Frontal cortex (tissue), 4 donors: ENCODE data around the gene EPB41L2. TPM values are rescaled to one million over a fixed set of nuclear protein-coding genes. Genes with fewer than 3 reads are reported as not detected.
"Not testable (repeated sequence)": the region's sequence is repeated elsewhere in the genome, so short reads cannot be mapped to it uniquely, and the experiment has no call there.

Experiments
- DNase-seq, 2 donors: peaks; one replicate each; pipeline ENCODE4 v3.0.0; 2012; ENCODE audit warnings: low spot score in 2 of 2
- FAIRE-seq: peaks from 2 replicates; lab custom pipeline; 2012; peaks lifted over from hg19 to GRCh38; lab: Jason Lieb, UNC
- total RNA-seq: library from RNA; depleted of rRNA; stranded (reverse); fragments of >200 nt; gene quantifications from one replicate; pipeline ENCODE4 v1.2.3, GENCODE V29; 2014
- donor health status: control.
- donor health status: control.
- donor health status: control.

EPB41L2 gene
- total RNA-seq, 1 donor from 2014 or later, result 30.2 TPM

DNA sequence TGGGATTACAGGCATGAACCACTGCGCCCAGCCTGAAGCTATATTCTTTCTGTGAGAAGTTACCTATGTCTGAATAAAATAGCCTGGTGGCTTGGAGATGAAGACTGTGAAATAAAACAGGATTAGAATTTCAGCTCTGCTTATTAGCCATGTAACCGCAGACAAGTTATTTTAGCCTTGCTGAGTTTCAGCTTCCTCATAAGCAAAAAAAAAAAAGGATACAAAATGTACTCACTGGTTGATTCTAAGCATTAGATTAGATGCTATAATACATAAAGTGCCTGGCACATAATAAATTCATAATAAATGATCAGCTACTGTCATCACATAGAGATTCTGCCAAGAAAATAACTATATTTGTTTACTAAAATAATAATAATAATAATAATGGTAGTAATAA is 98.8 kb downstream of the EPB41L2 start:
- DNase-seq, result no peak
- no peak for FAIRE-seq

DNA sequence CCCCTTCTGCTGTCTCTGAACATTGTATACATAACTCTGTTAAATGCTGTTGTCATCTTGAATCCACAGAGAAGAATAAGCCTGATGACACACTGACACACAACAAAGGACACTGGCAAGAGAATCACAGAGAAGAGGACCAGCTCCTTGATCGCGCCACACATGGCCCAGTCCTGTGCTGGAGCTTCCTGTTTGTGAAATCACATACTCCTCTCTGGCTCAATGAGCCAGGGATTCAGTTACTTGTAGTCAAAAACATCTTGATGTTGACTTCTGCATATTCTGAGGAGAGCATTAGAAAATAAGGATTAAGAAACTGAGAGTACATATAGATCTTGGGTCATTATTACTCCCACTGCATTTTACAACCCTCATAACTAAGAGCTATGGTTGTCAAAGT is 100.1 kb downstream of the EPB41L2 start:
- no peak for FAIRE-seq
- no peak for DNase-seq

DNA sequence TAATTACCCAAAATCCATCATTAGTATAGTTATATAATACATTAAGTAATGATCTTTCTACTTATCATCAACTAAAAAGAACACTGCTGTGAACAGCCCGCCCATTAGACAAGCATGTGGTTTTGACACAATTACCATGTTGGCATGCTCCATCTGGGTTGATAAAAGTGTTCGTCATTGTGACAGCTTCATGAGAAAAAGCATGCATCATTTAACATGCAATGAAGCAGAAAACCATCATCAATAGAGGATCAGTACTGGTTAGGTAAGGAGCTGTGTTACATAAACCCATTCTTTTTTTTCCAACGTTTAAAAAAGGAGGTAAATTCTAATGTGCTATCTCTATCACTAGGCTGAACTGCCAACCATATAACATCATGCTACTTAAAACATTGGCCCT is 101.9 kb downstream of the EPB41L2 start:
- DNase-seq (no peak), FAIRE-seq (no peak)

DNA sequence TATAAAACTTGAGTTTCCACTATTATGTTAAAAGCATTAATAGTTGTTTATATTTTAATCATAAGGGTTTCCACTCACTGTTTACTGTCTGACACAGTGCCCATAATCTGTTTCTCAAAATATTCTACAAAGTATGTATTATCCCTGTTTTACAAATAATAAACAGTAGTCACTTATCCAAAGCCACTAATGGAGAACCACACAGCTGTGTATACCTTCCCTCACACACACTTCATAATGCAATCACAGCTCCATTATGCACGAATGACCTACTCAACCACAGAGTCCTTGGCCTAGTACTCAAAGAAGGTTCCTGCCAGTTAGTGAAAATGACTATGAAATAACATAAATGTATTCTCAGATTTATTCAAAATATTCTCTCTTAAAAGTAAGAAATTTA is 103.1 kb downstream of the EPB41L2 start:
- FAIRE-seq (no peak), DNase-seq (no peak)

DNA sequence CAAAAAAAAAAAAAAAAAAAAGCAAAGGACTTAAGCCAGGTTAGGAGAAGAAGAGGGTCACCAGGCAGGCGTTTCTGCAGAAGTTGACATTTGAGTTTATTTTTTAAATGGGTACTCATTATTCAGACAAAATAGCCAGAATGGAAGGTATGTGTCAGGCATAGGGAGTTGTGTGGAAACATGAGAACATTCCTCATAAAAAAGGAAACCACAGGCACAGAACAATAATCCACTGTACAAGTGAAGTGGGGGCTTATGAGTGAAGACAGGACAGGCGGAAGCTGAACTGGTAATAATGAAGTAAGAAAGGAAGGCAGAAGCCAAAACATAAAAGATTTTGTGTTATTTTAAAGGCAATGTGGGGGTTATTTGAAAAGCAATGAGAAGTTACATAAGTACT is 104.6 kb downstream of the EPB41L2 start:
- no peak for FAIRE-seq
- DNase-seq, result no peak

DNA sequence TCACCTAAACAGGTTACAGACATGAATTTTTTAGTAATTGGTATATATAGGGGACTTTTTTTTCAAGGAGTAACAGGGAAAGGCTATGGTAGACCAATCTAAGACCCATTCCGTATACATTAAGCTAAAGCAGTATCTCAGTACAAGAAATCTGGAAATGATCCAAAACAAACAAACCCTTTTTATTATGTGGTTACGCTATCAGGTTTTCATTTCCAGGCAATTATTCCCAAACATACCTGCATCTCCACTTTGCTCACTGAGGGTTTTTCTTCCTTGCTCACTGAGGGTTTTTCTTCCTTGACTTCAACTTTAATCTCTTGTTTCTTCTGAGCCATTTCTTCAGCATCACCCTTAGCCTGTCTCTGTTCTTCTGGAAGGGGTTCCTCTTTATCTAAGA is 107.3 kb downstream of the EPB41L2 start:
- no peak for FAIRE-seq
- no peak for DNase-seq

DNA sequence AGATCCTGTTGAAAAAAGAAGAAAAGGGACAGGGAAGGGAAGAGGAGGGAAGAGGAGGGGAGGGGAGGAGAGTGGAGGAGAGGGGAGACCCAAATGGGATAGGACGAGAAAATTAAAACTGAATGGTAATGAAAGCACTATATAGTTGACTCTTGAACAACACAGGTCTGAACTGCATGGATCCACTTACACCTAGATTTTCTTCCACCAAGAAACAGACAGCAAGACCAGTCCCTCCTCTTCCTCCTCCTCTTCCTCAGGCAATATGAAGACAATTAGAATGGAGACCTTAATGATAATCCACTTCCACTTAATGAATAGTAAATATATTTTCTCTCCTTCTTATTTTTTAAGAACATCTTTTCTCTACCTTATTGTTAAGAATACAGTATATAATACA is 113.5 kb downstream of the EPB41L2 start:
- no peak for FAIRE-seq

DNA sequence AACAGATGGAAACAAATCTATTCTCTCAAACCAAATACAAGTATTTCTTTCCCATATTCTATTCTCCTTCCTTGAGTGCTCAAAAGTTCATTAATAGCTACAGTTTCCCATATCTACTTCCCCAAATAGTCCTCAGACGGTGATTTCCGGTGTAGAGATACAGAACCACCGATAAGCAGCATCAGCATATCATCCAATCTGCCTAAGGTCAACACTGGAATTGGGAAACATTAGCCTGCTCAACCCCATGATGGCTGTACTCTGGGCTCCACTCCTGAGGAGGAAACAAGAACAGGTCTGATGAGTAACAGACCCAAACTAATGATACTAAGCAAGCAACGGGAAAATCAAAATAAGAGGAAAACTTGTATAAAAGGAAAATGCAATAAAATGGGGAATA is 115.6 kb downstream of the EPB41L2 start:
- FAIRE-seq, result no peak
- DNase-seq, result no peak

More for the DNA sequence above, 113.5 kb downstream of the EPB41L2 start:
- DNase-seq, result no peak

DNA sequence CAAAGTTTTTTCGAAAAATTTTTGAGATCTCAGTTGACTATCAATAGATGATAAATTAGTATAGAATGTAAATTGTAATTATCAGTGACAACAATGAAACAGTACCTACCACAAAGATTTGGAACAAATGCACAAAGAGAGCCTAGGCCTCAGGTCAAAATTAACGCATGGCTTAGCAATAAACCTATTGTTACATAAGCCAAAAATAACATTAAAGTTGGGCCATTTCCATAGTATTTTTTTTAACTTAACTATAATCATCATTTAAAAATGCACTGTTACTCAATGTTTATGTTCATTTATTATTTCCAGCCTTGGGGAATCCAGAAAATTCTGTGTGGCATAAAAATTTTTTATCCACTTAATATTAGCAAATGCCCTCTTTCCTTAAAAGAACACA is 117.0 kb downstream of the EPB41L2 start:
- DNase-seq (no peak), FAIRE-seq (peak; percentile 24)

DNA sequence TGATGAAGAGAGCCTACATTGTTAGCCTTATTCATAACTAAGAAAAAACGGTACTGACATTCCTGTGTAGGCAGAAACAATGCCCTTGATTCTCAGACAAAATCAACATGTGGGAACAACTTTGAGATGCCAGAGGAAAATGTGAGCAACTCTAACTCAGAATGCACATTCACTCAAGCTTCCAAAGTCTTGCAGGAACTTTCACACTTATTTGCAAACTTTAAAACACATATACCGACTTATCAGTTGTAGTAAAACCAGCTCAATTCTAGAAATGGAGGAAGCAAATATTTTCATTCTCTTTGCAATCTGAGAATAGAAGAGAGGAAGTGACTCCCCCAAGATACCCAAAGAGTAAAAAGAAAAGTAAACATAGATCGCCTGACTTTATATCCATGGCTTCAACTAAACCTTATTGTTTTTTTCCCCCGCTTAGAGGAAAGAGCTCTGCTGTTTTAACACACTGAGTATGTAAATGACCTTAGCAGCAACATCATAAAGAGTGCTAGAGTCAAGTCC is 117.6 kb downstream of the EPB41L2 start:
- no peak for FAIRE-seq
- DNase-seq, result no peak

DNA sequence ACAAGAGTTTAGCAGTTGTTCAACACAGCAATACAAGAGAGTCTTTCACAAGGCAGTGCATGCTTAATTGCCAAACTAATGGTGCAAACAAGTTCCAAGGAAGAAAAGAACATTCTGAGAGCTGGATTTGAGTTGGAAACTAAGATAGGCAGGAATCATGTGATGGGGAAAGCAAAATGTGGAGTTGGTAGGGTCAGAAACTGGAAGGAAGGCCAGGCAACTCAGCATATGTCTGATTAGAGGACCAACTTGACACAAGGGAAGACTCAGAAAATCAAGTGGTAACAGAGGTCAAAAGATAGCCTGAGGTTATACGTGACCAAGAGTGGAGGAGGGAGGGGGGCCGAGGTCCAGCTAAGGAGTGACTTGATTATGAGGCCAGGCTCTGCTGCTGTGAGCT is 118.6 kb downstream of the EPB41L2 start:
- FAIRE-seq, result no peak
- DNase-seq, result no peak

DNA sequence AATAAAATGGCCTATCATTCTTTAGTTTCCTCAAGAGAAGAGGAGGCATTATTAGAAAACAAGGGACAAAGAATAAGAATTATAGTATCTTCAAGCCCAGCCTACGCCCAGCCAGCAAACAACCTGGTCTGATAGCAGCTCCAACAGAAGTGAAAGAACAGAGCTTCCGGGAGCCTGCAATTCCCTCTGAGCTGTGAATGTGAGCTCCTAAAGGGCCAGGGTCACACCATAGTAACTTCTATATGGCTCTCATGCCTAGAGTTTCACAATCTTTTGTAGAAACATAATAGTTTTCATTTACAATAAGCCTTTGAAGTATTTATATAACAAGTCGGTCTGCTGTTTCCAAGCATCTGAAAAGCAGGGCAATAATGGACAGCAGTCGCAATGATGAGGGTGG is 119.3 kb downstream of the EPB41L2 start:
- DNase-seq (no peak), FAIRE-seq (no peak)

DNA sequence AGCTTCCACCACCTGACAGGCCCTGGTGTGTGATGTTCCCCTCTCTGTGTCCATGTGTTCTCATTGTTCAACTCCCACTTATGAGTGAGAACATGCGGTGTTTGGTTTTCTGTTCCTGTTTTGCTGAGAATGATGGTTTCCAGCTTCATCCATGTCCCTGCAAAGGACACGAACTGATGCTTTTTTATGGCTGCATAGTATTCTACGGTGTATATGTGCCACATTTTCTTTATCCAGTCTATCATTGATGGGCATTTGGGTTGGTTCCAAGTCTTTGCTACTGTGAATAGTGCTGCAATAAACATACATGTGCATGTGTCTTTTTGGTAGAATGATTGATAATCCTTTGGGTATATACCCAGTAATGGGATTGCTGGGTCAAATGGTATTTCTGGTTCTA is 120.3 kb downstream of the EPB41L2 start:
- FAIRE-seq, result not testable (repeated sequence)

DNA sequence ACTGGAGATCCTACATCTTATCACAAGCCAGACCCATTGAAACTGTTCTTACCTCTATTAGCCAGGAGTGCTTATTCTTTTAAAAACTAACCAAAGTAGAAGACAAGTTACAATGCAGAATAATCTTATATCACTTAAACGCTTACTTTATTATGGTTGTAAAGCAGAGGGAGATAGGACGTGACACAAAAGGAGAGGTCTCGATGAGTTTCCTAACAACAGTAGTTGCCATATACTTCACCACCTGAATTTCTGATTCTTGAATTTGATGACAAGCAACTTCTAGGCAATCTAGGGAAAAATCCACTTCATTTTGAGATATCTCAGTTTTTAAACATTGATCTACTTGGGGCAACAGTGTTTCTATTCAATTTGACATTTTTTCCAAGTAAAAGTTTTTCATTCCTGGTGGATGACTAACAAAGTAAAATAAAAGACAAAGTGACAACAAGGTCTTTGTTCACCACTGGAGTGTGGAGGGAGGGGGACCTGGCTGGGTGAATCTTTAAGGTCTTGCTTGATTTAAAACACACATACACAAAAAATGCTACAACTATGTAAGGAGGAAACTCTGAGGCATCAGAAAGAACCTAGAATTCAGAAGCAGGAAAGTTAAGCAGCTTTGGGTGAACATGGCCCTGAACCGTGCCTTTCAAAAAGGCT is 125.0 kb downstream of the EPB41L2 start:
- FAIRE-seq (no peak), DNase-seq (no peak)

More for the DNA sequence above, 120.3 kb downstream of the EPB41L2 start:
- DNase-seq, result not testable (repeated sequence)

DNA sequence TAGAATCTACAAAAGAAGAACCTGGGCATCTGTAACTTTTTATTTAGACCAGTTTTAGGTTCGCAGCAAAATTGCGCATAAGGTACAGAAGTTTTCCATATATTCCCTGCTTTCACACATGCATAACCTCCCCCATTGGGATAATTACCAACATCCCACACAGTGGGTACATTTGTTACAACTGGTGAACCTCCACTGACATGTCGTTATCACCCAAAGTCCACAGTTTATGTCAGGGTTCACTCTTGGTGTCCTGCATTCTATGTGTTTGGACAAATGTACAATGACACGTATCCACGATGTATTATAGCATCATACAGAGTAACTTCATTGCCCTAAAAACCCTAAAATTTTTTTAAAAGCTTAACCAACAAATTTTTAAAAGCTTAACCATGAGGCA is 126.1 kb downstream of the EPB41L2 start:
- no peak for FAIRE-seq

DNA sequence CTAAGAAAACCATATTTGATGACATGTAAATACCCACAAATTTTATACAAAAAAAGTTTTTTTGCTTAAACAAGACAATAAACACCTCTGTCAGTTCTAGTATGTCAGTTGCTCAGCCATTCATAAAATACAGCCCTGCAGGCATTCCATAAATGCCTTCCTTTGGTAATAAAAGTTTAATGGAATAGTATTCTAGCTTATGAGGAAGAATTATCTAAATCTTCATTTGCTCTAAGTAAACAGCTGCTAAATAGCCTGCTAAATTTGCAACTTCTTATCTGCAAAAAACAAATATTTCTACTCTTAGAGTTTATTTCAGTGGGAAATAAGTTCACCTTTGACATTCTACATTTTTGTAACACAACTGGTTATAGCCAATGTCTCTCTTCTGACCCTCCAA is 127.1 kb downstream of the EPB41L2 start:
- DNase-seq (no peak), FAIRE-seq (no peak)

More for the DNA sequence above, 126.1 kb downstream of the EPB41L2 start:
- no peak for DNase-seq

DNA sequence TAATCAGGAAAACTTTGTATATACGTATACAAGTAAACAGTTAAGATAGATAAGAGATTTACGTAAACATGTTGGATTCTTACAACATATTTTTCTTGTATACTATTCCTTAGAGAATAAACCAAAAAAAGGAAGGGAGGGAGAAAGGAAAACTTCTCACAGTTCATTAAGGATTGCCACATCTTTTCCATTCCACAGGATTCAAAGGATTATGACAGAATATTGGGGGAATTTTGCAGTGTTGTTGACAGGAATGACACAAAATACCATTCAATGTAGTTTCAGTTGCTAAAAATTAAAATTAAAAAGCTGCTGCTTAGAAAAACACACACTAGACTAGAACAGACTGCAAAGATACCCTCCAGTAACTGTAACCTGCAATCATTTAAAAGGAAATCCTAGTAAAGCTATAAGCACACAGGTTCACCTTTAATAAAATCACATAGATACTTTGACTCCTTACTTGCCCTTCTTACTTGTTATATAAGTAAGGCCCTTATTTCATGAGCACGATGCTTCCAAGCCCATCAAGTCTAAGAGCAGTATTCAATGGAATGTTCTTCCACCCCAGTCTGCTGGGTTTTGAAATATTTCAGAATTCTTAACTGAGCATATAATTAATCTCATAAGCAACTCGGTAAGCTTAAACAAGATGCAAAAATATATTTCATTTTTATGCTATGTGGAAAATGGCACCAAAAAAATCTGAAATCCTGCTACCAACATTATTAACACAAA is 128.0 kb downstream of the EPB41L2 start:
- FAIRE-seq (peak; percentile 40), DNase-seq (no peak)

DNA sequence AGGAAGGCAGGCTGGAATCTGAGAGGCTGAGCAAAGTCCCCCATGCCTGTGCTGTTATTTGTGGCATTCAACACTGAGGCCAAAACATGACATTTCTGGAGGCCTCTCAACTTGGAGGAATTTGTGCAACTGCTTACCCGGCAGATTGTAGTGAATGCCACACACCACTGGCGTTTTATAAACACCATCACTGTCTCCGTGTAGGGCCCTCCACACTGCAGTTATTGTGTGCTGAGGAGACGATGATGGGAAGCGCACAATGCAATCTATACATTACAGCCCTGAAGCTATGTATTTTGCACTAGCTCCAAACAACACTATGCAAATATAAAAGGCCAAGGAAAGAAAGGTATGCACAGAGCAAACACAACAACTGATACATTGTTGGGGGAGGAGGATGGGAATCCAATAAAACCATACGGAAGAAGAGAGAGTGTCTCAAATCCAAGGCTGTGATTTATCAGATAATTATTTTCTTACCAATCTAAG is 129.3 kb downstream of the EPB41L2 start:
- DNase-seq (no peak), FAIRE-seq (no peak)

DNA sequence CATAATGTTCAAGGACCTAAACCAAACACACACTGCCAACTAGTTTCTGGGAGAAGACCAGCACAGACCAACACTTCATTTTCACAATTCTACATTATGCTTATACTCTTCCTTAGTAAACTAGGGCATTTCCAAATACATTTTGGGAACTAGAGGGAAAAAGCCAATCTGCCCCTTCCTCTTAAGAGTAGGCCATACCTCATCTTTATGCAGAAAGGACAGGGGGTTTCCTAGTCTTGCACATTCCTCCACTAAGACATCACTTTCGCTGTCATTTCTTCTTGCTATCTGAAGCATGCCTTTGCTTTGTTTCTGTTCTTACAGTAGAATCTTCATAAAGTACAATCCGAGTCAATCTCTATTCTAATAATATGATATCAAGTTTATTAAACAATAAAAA is 130.1 kb downstream of the EPB41L2 start:
- peak; percentile 3 for FAIRE-seq
- no peak for DNase-seq

DNA sequence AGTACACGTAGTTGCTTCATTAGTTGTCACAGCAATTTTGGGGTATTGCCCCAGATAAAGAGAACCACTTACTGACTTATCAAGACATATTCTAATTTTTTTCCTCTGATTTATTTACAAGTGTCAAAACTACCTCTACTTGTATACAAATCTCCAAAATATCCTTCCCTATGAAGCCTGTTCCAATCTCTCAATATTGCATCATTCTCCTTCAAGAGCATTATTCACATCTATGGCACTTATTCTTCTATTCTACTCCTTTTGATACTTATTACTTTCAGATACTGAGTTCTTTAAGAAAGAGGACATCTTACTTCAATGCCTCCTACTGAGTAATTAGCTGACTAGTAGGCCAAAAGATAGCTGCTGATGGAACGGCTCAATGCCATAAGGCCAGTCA is 130.6 kb downstream of the EPB41L2 start:
- FAIRE-seq (no peak), DNase-seq (no peak)

DNA sequence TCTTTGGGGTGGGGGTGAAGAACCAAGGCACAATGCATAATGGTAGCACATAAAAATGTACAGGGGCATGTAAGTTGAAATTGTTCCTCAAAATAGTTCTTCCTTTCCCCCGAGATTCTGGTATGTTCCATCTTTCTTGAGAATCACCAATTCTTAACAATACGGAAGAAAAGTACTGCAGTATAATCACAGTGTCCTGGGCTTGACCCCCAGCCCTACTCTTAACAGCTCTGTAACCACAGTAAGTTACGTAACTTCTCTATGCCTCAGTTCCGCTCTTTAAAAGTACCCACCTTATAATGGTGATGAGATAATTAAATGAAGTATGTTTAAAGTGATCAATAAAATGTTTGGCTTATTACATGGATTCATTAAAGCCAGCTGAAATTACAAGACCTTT is 131.4 kb downstream of the EPB41L2 start:
- DNase-seq (no peak), FAIRE-seq (no peak)
